Stimulated activated CD8-positive, alpha-beta memory T cell treated with anti-CD3 and anti-CD28 coated beads, Interleukin-7, amount 100 ng/mL, for 24 hours (primary cell): ENCODE measurements around the gene RASL12.
"Not testable (repeated sequence)": the region's sequence is repeated elsewhere in the genome, so short reads cannot be mapped to it uniquely, and the experiment has no call there.

Experiments used
- DNase-seq: peaks from one replicate; pipeline ENCODE4 v3.0.0-alpha.2; 2020; ENCODE audit warnings: low read depth

RASL12 gene

GRCh38 chr15:65067645-65068402 is at the start of gene RASL12:
RASL12 (minus strand) TSS chr15:65067991; CDS start chr15:65067835, 156 bp downstream.
- no peak for DNase-seq

GRCh38 chr15:65115542-65115941 is 47.8 kb upstream of the RASL12 start:
- DNase-seq: no peak

- no peak for DNase-seq
These were observed 47.3 kb upstream of the RASL12 start, which contains the start of gene UBAP1L for GRCh38 chr15:65115086-65115485. UBAP1L (minus strand) TSS chr15:65115200; CDS start chr15:65106215, 8,985 bp downstream.

- DNase-seq: no peak
These were observed 43.0 kb upstream of the RASL12 start for GRCh38 chr15:65110676-65111292.

GRCh38 chr15:65106011-65106590 is 38.3 kb upstream of the RASL12 start:
- no peak for DNase-seq

- DNase-seq: no peak
These were observed 37.2 kb upstream of the RASL12 start for GRCh38 chr15:65105038-65105437.

GRCh38 chr15:65102912-65103311 is 35.1 kb upstream of the RASL12 start:
- no peak for DNase-seq

- DNase-seq: no peak
These were observed 34.3 kb upstream of the RASL12 start for GRCh38 chr15:65101891-65102708.

- peak; percentile 24 for DNase-seq
These were observed 33.7 kb upstream of the RASL12 start for GRCh38 chr15:65101411-65101890.

- no peak for DNase-seq
These were observed 32.7 kb upstream of the RASL12 start for GRCh38 chr15:65100442-65100841.

- DNase-seq: not testable (repeated sequence)
These were observed 32.0 kb upstream of the RASL12 start for GRCh38 chr15:65099801-65100200.

GRCh38 chr15:65099336-65099735 is 31.5 kb upstream of the RASL12 start:
- no peak for DNase-seq

GRCh38 chr15:65097651-65098263 is 30.0 kb upstream of the RASL12 start:
- DNase-seq: no peak

GRCh38 chr15:65096481-65097385 is 28.9 kb upstream of the RASL12 start:
- no peak for DNase-seq

- DNase-seq: no peak
These were observed 27.9 kb upstream of the RASL12 start for GRCh38 chr15:65095747-65096104.

GRCh38 chr15:65095011-65095746 is 27.4 kb upstream of the RASL12 start:
- DNase-seq: no peak

- no peak for DNase-seq
These were observed 26.7 kb upstream of the RASL12 start for GRCh38 chr15:65094294-65094995.

- not testable (repeated sequence) for DNase-seq
These were observed 26.0 kb upstream of the RASL12 start for GRCh38 chr15:65093793-65094170.
